WTC11 (cell line): ENCODE results near the gene WNT7A. TPM values are rescaled to one million over a fixed set of nuclear protein-coding genes. Genes with fewer than 3 reads are reported as not detected.

Experiments
- ATAC-seq: fragments of 200-7000 bp; cut with Tn5 transposase; 2 replicates; pipeline ENCODE4 v1.10.0; 2021; ENCODE audit warnings: mild to moderate bottlenecking, moderate library complexity
- CTCF ChIA-PET: fragments of 300-600 bp; sonication (Branson Sonifier 250); formaldehyde crosslinking; loops from one replicate; lab custom pipeline; 2021; ENCODE audit warnings: antibody characterized with exemption; lab: Charles Lee
- POLR2A ChIA-PET: fragments of 350-600 bp; sonication (Branson Sonifier 250); formaldehyde crosslinking; loops from one replicate; lab custom pipeline; 2021; ENCODE audit warnings: antibody characterized with exemption; lab: Charles Lee
- DNase-seq: peaks from one replicate; pipeline ENCODE4 v3.0.0; 2021; ENCODE audit warnings: low spot score
- H3K27ac Mint-ChIP-seq: 2 replicates; pipeline ENCODE4 v1.8.0; 2021; ENCODE audit warnings: mixed read lengths
- H3K27me3 Mint-ChIP-seq: 2 replicates; pipeline ENCODE4 v1.8.0; 2021; ENCODE audit warnings: low read depth, mild to moderate bottlenecking, moderate library complexity, mixed read lengths
- H3K36me3 Mint-ChIP-seq: 2 replicates; pipeline ENCODE4 v1.8.0; 2021; ENCODE audit warnings: mixed read lengths
- H3K4me1 Mint-ChIP-seq: 2 replicates; pipeline ENCODE4 v1.8.0; 2022; ENCODE audit warnings: mixed read lengths
- H3K4me3 Mint-ChIP-seq: 2 replicates; pipeline ENCODE4 v1.8.0; 2021; ENCODE audit warnings: mild to moderate bottlenecking, moderate library complexity, mixed read lengths
- H3K9me3 Mint-ChIP-seq: 2 replicates; pipeline ENCODE4 v1.8.0; 2021; ENCODE audit warnings: mixed read lengths
- CREM ChIP-seq: sonication (generic); formaldehyde crosslinking; IDR thresholded peaks from 2 replicates; pipeline ENCODE4 v1.8.1; 2022; ENCODE audit warnings: mild to moderate bottlenecking, missing genetic modification reagents, moderate library complexity
- E2F4 ChIP-seq: sonication (generic); formaldehyde crosslinking; IDR thresholded peaks from 2 replicates; pipeline ENCODE4 v1.8.1; 2022; ENCODE audit warnings: low read depth, mild to moderate bottlenecking, moderate library complexity, missing genetic modification reagents, borderline replicate concordance
- E2F5 ChIP-seq: sonication (generic); formaldehyde crosslinking; IDR thresholded peaks from 2 replicates; pipeline ENCODE4 v1.8.1; 2022; ENCODE audit warnings: mild to moderate bottlenecking, moderate library complexity, missing genetic modification reagents
- ELF4 ChIP-seq: sonication (generic); formaldehyde crosslinking; IDR thresholded peaks from 2 replicates; pipeline ENCODE4 v1.8.1; 2022; ENCODE audit warnings: low read depth, mild to moderate bottlenecking, moderate library complexity, missing genetic modification reagents
- ERG ChIP-seq: fragments of 250-450 bp; sonication (Bioruptor Pico); IDR thresholded peaks from 2 replicates; pipeline ENCODE4 v1.8.0; 2021; ENCODE audit warnings: mild to moderate bottlenecking
- ETV6 ChIP-seq: sonication (generic); formaldehyde crosslinking; IDR thresholded peaks from 2 replicates; pipeline ENCODE4 v1.8.1; 2022; ENCODE audit warnings: mild to moderate bottlenecking, missing genetic modification reagents
- MLX ChIP-seq: sonication (generic); formaldehyde crosslinking; IDR thresholded peaks from 2 replicates; pipeline ENCODE4 v1.8.1; 2023; ENCODE audit warnings: mild to moderate bottlenecking, missing genetic modification reagents, moderate library complexity
- NFATC4 ChIP-seq: fragments of 250-450 bp; sonication (Bioruptor Pico); IDR thresholded peaks from 2 replicates; pipeline ENCODE4 v1.9.0; 2021; ENCODE audit warnings: mild to moderate bottlenecking
- NR3C1 ChIP-seq: sonication (generic); formaldehyde crosslinking; conservative IDR thresholded peaks from 2 replicates; pipeline ENCODE4 v1.8.1; 2023; ENCODE audit warnings: low read depth, mild to moderate bottlenecking, missing genetic modification reagents
- PRRX2 ChIP-seq: fragments of 250-450 bp; sonication (Bioruptor Pico); IDR thresholded peaks from 2 replicates; pipeline ENCODE4 v1.8.0; 2021; ENCODE audit warnings: mild to moderate bottlenecking
- TEAD1 ChIP-seq: sonication (generic); formaldehyde crosslinking; IDR thresholded peaks from 2 replicates; pipeline ENCODE4 v1.8.0; 2022; ENCODE audit warnings: mild to moderate bottlenecking, missing genetic modification reagents
- TEAD4 ChIP-seq: sonication (generic); formaldehyde crosslinking; IDR thresholded peaks from 2 replicates; pipeline ENCODE4 v1.8.0; 2022; ENCODE audit warnings: mild to moderate bottlenecking, missing genetic modification reagents
- ZNF219 ChIP-seq: sonication (generic); formaldehyde crosslinking; IDR thresholded peaks from 2 replicates; pipeline ENCODE4 v1.8.0; 2023; ENCODE audit warnings: missing genetic modification reagents, mild to moderate bottlenecking, borderline replicate concordance
- ZNF423 ChIP-seq: fragments of 250-450 bp; sonication (Bioruptor Pico); IDR thresholded peaks from 2 replicates; pipeline ENCODE4 v2.1.2; 2022; ENCODE audit warnings: mild to moderate bottlenecking, moderate library complexity
- ZSCAN18 ChIP-seq: fragments of 250-450 bp; sonication (Bioruptor Pico); IDR thresholded peaks from 2 replicates; pipeline ENCODE4 v2.1.2; 2022; ENCODE audit warnings: mild to moderate bottlenecking, moderate library complexity
- total RNA-seq: library from RNA; stranded (reverse); gene quantifications from 3 replicates; pipeline ENCODE4 v1.2.3, GENCODE V29; 2021
- TF ChIP-seq, protein P1 (sequence below): fragments of 200-600 bp; IDR thresholded peaks from 2 replicates; pipeline ENCODE4 v1.8.0; 2022; ENCODE audit warnings: antibody characterized with exemption
- TF ChIP-seq, protein P2 (sequence below): sonication (generic); formaldehyde crosslinking; IDR thresholded peaks from 2 replicates; pipeline ENCODE4 v1.8.1; 2022; ENCODE audit warnings: low read depth, missing genetic modification reagents, borderline replicate concordance
- TF ChIP-seq, protein P3 (sequence below): fragments of 250-450 bp; sonication (Bioruptor Pico); IDR thresholded peaks from 2 replicates; pipeline ENCODE4 v1.9.0; 2021; ENCODE audit warnings: mild to moderate bottlenecking
- TF ChIP-seq, protein P4 (sequence below): fragments of 250-450 bp; sonication (Bioruptor Pico); conservative IDR thresholded peaks from 2 replicates; pipeline ENCODE4 v1.9.0; 2021; ENCODE audit warnings: mild to moderate bottlenecking

WNT7A gene
- total RNA-seq, 1 experiment from 2014 or later, result 0.04 TPM

DNA sequence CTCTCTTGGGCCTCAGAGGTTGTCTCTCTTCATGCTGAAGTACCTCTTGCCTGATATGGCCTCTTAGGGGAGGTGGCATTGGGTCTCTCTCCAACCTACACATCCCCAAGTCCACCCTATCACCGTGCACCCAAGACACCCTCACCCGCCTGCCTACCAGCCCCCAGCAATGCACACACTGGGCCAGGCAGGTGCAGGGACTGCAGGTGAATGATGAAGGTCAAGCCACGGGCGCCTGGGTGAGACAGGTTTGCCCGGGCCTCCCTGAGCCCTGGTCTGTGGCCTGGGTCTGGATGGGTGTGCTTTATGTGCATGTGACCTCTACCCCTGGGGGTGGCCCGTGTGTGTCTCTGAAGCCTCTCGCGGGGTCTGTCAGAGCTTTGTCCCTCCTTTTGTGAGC lies 68.3 kb downstream of the WNT7A start:
- Mint-ChIP-seq H3K9me3 (peaks cover 23% of the 10 kb centered on the region), H3K36me3 (peaks cover 29% of the 10 kb centered on the region), H3K27me3 (peaks cover 25% of the 10 kb centered on the region), H3K27ac (no peak overlapping the region), H3K4me1 (no peaks in the 10 kb centered on the region), H3K4me3 (no peak overlapping the region)
- DNase-seq, result no peak
- TF ChIP-seq PRRX2 (CRISPR knock-in tag) (no peak), CREM (CRISPR knock-in tag) (no peak), NR3C1 (CRISPR knock-in tag) (no peak), TEAD4 (CRISPR knock-in tag) (no peak), ZSCAN18 (CRISPR knock-in tag) (no peak), MLX (CRISPR knock-in tag) (no peak), ERG (CRISPR knock-in tag) (no peak), ETV6 (CRISPR knock-in tag) (no peak), ZNF219 (CRISPR knock-in tag) (no peak), NFATC4 (CRISPR knock-in tag) (no peak), E2F5 (CRISPR knock-in tag) (no peak), E2F4 (CRISPR knock-in tag) (no peak)
- TF ChIP-seq, protein P1, sequence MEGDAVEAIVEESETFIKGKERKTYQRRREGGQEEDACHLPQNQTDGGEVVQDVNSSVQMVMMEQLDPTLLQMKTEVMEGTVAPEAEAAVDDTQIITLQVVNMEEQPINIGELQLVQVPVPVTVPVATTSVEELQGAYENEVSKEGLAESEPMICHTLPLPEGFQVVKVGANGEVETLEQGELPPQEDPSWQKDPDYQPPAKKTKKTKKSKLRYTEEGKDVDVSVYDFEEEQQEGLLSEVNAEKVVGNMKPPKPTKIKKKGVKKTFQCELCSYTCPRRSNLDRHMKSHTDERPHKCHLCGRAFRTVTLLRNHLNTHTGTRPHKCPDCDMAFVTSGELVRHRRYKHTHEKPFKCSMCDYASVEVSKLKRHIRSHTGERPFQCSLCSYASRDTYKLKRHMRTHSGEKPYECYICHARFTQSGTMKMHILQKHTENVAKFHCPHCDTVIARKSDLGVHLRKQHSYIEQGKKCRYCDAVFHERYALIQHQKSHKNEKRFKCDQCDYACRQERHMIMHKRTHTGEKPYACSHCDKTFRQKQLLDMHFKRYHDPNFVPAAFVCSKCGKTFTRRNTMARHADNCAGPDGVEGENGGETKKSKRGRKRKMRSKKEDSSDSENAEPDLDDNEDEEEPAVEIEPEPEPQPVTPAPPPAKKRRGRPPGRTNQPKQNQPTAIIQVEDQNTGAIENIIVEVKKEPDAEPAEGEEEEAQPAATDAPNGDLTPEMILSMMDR, result no peak
- CTCF ChIA-PET, result interaction anchor here (1.0 to 1.2 kb wide), 2 partner anchors 69 to 154 kb away, joined by 3 to 5 read pairs; no protein-coding TSS in a partner anchor
- ATAC-seq, result no peak
- POLR2A ChIA-PET, result no interaction called here

GRCh38 chr3:13808550-13808949 lies 71.3 kb downstream of the WNT7A start:
- no peak for ATAC-seq
- Mint-ChIP-seq H3K4me3 (no peak overlapping the region), H3K27ac (no peak overlapping the region), H3K9me3 (peaks cover 13% of the 10 kb centered on the region; the same call in 1 of the 2 replicates), H3K27me3 (peaks cover 6% of the 10 kb centered on the region), H3K36me3 (peaks cover 4% of the 10 kb centered on the region; the same call in 1 of the 2 replicates), H3K4me1 (no peaks in the 10 kb centered on the region)
- POLR2A ChIA-PET, result no interaction called here
- DNase-seq, result no peak
- TF ChIP-seq, protein P2, sequence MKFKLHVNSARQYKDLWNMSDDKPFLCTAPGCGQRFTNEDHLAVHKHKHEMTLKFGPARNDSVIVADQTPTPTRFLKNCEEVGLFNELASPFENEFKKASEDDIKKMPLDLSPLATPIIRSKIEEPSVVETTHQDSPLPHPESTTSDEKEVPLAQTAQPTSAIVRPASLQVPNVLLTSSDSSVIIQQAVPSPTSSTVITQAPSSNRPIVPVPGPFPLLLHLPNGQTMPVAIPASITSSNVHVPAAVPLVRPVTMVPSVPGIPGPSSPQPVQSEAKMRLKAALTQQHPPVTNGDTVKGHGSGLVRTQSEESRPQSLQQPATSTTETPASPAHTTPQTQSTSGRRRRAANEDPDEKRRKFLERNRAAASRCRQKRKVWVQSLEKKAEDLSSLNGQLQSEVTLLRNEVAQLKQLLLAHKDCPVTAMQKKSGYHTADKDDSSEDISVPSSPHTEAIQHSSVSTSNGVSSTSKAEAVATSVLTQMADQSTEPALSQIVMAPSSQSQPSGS, result no peak
- no peak for TF ChIP-seq ELF4 (CRISPR knock-in tag)
- TF ChIP-seq, protein P3, sequence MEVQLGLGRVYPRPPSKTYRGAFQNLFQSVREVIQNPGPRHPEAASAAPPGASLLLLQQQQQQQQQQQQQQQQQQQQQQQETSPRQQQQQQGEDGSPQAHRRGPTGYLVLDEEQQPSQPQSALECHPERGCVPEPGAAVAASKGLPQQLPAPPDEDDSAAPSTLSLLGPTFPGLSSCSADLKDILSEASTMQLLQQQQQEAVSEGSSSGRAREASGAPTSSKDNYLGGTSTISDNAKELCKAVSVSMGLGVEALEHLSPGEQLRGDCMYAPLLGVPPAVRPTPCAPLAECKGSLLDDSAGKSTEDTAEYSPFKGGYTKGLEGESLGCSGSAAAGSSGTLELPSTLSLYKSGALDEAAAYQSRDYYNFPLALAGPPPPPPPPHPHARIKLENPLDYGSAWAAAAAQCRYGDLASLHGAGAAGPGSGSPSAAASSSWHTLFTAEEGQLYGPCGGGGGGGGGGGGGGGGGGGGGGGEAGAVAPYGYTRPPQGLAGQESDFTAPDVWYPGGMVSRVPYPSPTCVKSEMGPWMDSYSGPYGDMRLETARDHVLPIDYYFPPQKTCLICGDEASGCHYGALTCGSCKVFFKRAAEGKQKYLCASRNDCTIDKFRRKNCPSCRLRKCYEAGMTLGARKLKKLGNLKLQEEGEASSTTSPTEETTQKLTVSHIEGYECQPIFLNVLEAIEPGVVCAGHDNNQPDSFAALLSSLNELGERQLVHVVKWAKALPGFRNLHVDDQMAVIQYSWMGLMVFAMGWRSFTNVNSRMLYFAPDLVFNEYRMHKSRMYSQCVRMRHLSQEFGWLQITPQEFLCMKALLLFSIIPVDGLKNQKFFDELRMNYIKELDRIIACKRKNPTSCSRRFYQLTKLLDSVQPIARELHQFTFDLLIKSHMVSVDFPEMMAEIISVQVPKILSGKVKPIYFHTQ (CRISPR knock-in tag), result no peak
- TF ChIP-seq, protein P4, sequence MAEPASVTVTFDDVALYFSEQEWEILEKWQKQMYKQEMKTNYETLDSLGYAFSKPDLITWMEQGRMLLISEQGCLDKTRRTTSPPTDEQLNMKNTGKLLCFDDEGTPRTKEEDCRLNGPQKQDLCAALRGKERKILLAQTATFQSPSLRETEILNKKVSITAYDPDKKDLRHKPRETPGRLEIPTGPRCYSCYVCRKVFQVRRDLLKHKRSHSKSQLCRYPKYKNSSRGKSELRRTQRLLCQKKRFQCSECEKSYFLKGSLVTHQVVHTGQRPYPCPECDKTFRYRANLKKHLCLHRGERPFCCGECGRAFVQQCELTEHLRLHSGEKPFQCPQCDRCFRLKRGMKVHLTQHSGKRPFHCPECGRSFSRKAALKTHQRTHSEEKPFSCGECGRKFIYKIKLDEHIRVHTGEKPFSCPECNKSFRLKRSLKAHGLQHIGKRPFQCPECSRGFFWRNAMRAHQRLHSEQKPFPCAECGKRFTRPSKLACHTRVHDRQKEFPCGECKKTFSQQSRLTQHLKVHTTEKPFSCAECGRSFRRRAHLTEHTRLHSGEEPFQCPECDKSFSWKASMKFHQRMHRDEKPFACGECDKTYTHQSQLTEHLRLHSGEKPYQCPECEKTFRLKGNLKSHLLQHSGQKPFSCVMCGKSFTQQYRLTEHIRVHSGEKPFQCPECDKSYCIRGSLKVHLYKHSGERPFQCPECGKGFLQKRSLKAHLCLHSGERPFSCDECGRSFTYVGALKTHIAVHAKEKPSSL (CRISPR knock-in tag), result no peak
- no peak for TF ChIP-seq ZNF423 (CRISPR knock-in tag)
- TF ChIP-seq TEAD1, result no peak
- CTCF ChIA-PET, result no interaction called here
